Esophagus squamous epithelium (tissue), 4 donors: ENCODE data around the gene HMGB1.

Experiments used
- CTCF ChIP-seq, 6 experiments: fragments of 450-650 bp in 4 of 6; fragments of 200-600 bp in 2 of 6; sonication (generic) in 2 of 6; IDR thresholded peaks; one replicate each; pipeline ENCODE4 v1.5.1; 2016 to 2019; ENCODE audit warnings: antibody characterized with exemption in 6 of 6, mild to moderate bottlenecking in 4 of 6, moderate library complexity in 4 of 6
- POLR2A ChIP-seq, 4 donors: fragments of 450-650 bp; IDR thresholded peaks; one replicate each; pipeline ENCODE4 v1.6.1; 2017; ENCODE audit warnings: antibody characterized with exemption in 4 of 4, mild to moderate bottlenecking in 4 of 4, moderate library complexity in 3 of 4

DNA sequence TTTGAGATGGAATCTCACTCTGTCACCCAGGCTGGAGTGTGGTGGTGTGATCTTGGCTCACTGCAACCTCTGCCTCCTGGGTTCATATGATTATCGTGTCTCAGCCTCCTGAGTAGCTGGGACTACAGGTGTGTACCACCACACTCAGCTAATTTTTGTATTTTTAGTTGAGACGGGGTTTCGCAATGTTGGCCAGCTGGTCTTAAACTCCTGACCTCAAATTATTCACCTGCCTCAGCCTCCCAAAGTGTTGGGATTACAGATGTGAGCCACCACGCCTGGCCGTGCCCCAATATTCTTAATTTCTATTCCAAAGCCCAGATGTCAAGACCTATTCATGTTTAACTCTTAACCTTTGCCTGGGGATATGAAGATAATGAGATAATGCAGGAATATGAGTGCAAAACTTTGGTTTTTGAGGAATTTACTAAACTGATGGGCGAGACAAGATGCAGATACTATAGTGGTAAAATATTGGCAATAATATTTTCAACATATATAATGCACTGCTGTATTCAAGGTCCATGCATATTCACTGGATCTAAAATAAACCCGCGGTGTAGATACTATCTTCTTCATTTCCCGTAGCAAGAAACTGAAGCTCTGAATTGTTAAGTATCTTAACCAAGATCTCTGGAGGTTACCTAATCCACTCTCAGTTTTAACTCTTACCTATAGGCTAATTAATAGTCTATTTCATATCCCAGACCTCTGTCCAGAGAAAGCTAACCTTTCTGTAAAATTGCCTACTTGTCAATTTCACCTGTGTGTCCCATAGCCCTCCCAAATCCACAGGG, 43.7 kb upstream of the HMGB1 start:
- TF ChIP-seq POLR2A (IDR thresholded peaks at IDR 0.05) (no peak), CTCF (IDR thresholded peaks at IDR 0.05) (no peak)
